GM19035 (cell line): ENCODE results near the gene CSHL1.
"Not testable (repeated sequence)": the region's sequence is repeated elsewhere in the genome, so short reads cannot be mapped to it uniquely, and the experiment has no call there.

ENCODE experiments used
- ATAC-seq: cut with Tn5 transposase; IDR thresholded peaks from one replicate; pipeline ENCODE4 v1.9.1; 2021; ENCODE audit not compliant: unreplicated experiment

The CSHL1 gene

GRCh38 chr17:63940584-63940983, 29.5 kb upstream of the CSHL1 start:
- ATAC-seq: no peak

GRCh38 chr17:63939884-63940283, 28.8 kb upstream of the CSHL1 start:
- ATAC-seq: no peak

- no peak for ATAC-seq
Observed at GRCh38 chr17:63939401-63939800, 28.3 kb upstream of the CSHL1 start.

GRCh38 chr17:63937920-63938319, 26.9 kb upstream of the CSHL1 start:
- ATAC-seq: no peak

GRCh38 chr17:63937319-63937718, 26.3 kb upstream of the CSHL1 start:
- ATAC-seq: no peak

GRCh38 chr17:63934183-63935112, 23.4 kb upstream of the CSHL1 start:
- ATAC-seq: no peak

GRCh38 chr17:63933598-63933997, 22.5 kb upstream of the CSHL1 start:
- ATAC-seq: no peak

GRCh38 chr17:63932721-63933120, 21.7 kb upstream of the CSHL1 start:
- ATAC-seq: peak; percentile 8

GRCh38 chr17:63931981-63932561, 21.0 kb upstream of the CSHL1 start, which contains the start of gene CD79B:
Gene CD79B, minus strand, starts transcription at chr17:63932331. Its CDS starts 70 bp downstream, at chr17:63932261.
- ATAC-seq: peak; percentile 84

- peak; percentile 48 for ATAC-seq
Observed at GRCh38 chr17:63930951-63931575, 20.0 kb upstream of the CSHL1 start.

- ATAC-seq: no peak
Observed at GRCh38 chr17:63929860-63930766, 19.1 kb upstream of the CSHL1 start.

GRCh38 chr17:63928966-63929695, 18.1 kb upstream of the CSHL1 start:
- no peak for ATAC-seq

- ATAC-seq: no peak
Observed at GRCh38 chr17:63928172-63928666, 17.2 kb upstream of the CSHL1 start.

- no peak for ATAC-seq
Observed at GRCh38 chr17:63927464-63928171, 16.6 kb upstream of the CSHL1 start.

GRCh38 chr17:63926164-63926563, 15.1 kb upstream of the CSHL1 start:
- ATAC-seq: no peak

- ATAC-seq: no peak
Observed at GRCh38 chr17:63925615-63926014, 14.6 kb upstream of the CSHL1 start.

- ATAC-seq: not testable (repeated sequence)
Observed at GRCh38 chr17:63922402-63922801, 11.3 kb upstream of the CSHL1 start.

- ATAC-seq: not testable (repeated sequence)
Observed at GRCh38 chr17:63920779-63921178, 9.7 kb upstream of the CSHL1 start.

- ATAC-seq: not testable (repeated sequence)
Observed at GRCh38 chr17:63920050-63920449, 9.0 kb upstream of the CSHL1 start.
